GM23248 (cell line): Measurements from ENCODE around the gene ENTPD8. TPM values are rescaled to one million over a fixed set of nuclear protein-coding genes. Genes with fewer than 3 reads are reported as not detected.

Experiments used
- DNase-seq: peaks from one replicate; pipeline ENCODE4 v3.0.0-alpha.2; 2015
- H2AFZ ChIP-seq: fragments of 200-600 bp; sonication (generic); 2 replicates; pipeline ENCODE4 v1.6.1; 2016; ENCODE audit warnings: antibody characterized with exemption
- H3F3A ChIP-seq: fragments of 200-600 bp; sonication (generic); 2 replicates; pipeline ENCODE4 v1.6.1; 2016; ENCODE audit warnings: mild to moderate bottlenecking, antibody characterized with exemption, mixed run types; ENCODE audit not compliant: insufficient read depth
- H3K27ac ChIP-seq: fragments of 200-600 bp; sonication (generic); 2 replicates; pipeline ENCODE4 v1.5.1; 2016; ENCODE audit warnings: mild to moderate bottlenecking
- H3K27me3 ChIP-seq: fragments of 200-600 bp; sonication (generic); replicated peaks from 2 replicates; pipeline ENCODE4 v1.6.1; 2016; ENCODE audit warnings: mild to moderate bottlenecking; ENCODE audit not compliant: insufficient read depth
- H3K36me3 ChIP-seq: fragments of 200-600 bp; sonication (generic); 2 replicates; pipeline ENCODE4 v1.6.1; 2016; ENCODE audit warnings: low read depth, mild to moderate bottlenecking
- H3K4me1 ChIP-seq: fragments of 200-600 bp; sonication (generic); 2 replicates; pipeline ENCODE4 v1.6.1; 2016; ENCODE audit warnings: mild to moderate bottlenecking; ENCODE audit not compliant: insufficient read depth
- H3K4me2 ChIP-seq: fragments of 200-600 bp; sonication (generic); one replicate; pipeline ENCODE4 v1.6.1; 2016; ENCODE audit warnings: mild to moderate bottlenecking; ENCODE audit not compliant: unreplicated experiment
- H3K4me3 ChIP-seq: fragments of 200-600 bp; sonication (generic); 2 replicates; pipeline ENCODE4 v1.5.1; 2016; ENCODE audit warnings: mild to moderate bottlenecking
- H3K79me2 ChIP-seq: fragments of 200-600 bp; sonication (generic); 2 replicates; pipeline ENCODE4 v1.6.1; 2016; ENCODE audit warnings: mild to moderate bottlenecking; ENCODE audit not compliant: insufficient read depth
- H3K9ac ChIP-seq: fragments of 200-600 bp; sonication (generic); 2 replicates; pipeline ENCODE4 v1.6.1; 2016; ENCODE audit warnings: mild to moderate bottlenecking
- H3K9me2 ChIP-seq: fragments of 200-600 bp; sonication (generic); 2 replicates; pipeline ENCODE4 v1.6.1; 2016; ENCODE audit warnings: mixed run types, mild to moderate bottlenecking, moderate library complexity; ENCODE audit not compliant: insufficient read depth
- H3K9me3 ChIP-seq: fragments of 200-600 bp; sonication (generic); one replicate; pipeline ENCODE4 v1.6.1; 2017; ENCODE audit warnings: low read depth
- H4K20me1 ChIP-seq: fragments of 200-600 bp; sonication (generic); 2 replicates; pipeline ENCODE4 v1.6.0; 2016; ENCODE audit not compliant: insufficient read depth
- EZH2 ChIP-seq: fragments of 200-600 bp; sonication (generic); IDR thresholded peaks from 2 replicates; pipeline ENCODE4 v1.6.1; 2018; ENCODE audit warnings: antibody characterized with exemption, mild to moderate bottlenecking; ENCODE audit not compliant: insufficient read depth, poor library complexity, severe bottlenecking
- EZH2phosphoT487 ChIP-seq: fragments of 200-600 bp; sonication (generic); IDR thresholded peaks from 2 replicates; pipeline ENCODE4 v1.6.1; 2018; ENCODE audit warnings: antibody characterized with exemption, moderate library complexity, mild to moderate bottlenecking, low read depth; ENCODE audit not compliant: insufficient read depth
- WGBS, 2 experiments: methylation state at CpG; one replicate each; pipeline ENCODE4 v1.1.6; 2015 to 2017; ENCODE audit warnings: low lambda C conversion rate in 2 of 2, low coverage in 1 of 2; ENCODE audit errors: missing lambda C conversion rate in 2 of 2; 5-methylcytosine and 5-hydroxymethylcytosine counted together
- in situ Hi-C: fragments of 300-500 bp; cut with MboI; formaldehyde crosslinking; loops from 2 replicates; pipeline ENCODE4 v1.15.0; 2020
- polyA plus RNA-seq: library from polyadenylated mRNA; unstranded; fragments of >200 nt; fragmentation: Nextera tagmentation; extraction: Ambion mirVana; gene quantifications from 2 replicates; pipeline ENCODE4 v1.2.1, GENCODE V29; 2016
- total RNA-seq: library from RNA; depleted of rRNA; stranded (reverse); fragments of >200 nt; shearing (Covaris generic); gene quantifications from 2 replicates; pipeline ENCODE4 v1.2.3, GENCODE V29; 2014

Gene ENTPD8
- total and polyA plus RNA-seq, 2 experiments from 2014 or later, result not detected

- Histone ChIP-seq H3K36me3 (no peaks in the 10 kb centered on the region), H4K20me1 (no peaks in the 10 kb centered on the region), H3K9ac (no peak overlapping the region), H3K4me1 (peaks cover 14% of the 10 kb centered on the region), H3K27ac (no peak overlapping the region), H3K4me2 (no peak overlapping the region), H2AFZ (no peak overlapping the region), H3K79me2 (no peaks in the 10 kb centered on the region), H3K4me3 (no peak overlapping the region), H3K9me2 (no peaks in the 10 kb centered on the region), H3K27me3 (no peaks in the 10 kb centered on the region), H3K9me3 (no peaks in the 10 kb centered on the region), H3F3A (no peaks in the 10 kb centered on the region)
- TF ChIP-seq EZH2phosphoT487, result no peak
- no peak for TF ChIP-seq EZH2
- in situ Hi-C loops, result loop anchor here (10.0 to 25.0 kb wide), 2 partner anchors 115 to 297 kb away; partner anchors contain the start of gene DPP7
- DNase-seq, result no peak
- WGBS, 2 experiments, result 86 to 88% methylated on average over 11 of the region's 11 CpGs
These were observed 31.6 kb downstream of the ENTPD8 start for GRCh38 chr9:137409515-137409914.

GRCh38 chr9:137408651-137409405 lies 32.3 kb downstream of the ENTPD8 start:
- no peak overlapping the region for H3K27ac ChIP-seq
- H3K9ac ChIP-seq, result no peak overlapping the region
- H2AFZ ChIP-seq, result no peak overlapping the region
- H3F3A ChIP-seq, result no peaks in the 10 kb centered on the region
- H3K4me2 ChIP-seq, result no peak overlapping the region
- H3K4me3 ChIP-seq, result no peak overlapping the region
- in situ Hi-C loops, result loop anchor here (10.0 to 25.0 kb wide), 2 partner anchors 114 to 297 kb away; partner anchors contain the start of gene DPP7
- no peaks in the 10 kb centered on the region for H3K27me3 ChIP-seq
- no peak for DNase-seq
- H3K9me2 ChIP-seq, result no peaks in the 10 kb centered on the region
- no peaks in the 10 kb centered on the region for H3K36me3 ChIP-seq
- no peaks in the 10 kb centered on the region for H4K20me1 ChIP-seq
- H3K4me1 ChIP-seq, result peaks cover 14% of the 10 kb centered on the region
- WGBS, 2 experiments, result 91 to 93% methylated on average over 24 of the region's 24 CpGs
- H3K9me3 ChIP-seq, result no peaks in the 10 kb centered on the region
- H3K79me2 ChIP-seq, result no peaks in the 10 kb centered on the region
- no peak for TF ChIP-seq EZH2
- no peak for TF ChIP-seq EZH2phosphoT487

GRCh38 chr9:137407590-137408300 lies 33.4 kb downstream of the ENTPD8 start:
- Histone ChIP-seq H3K4me3 (peak overlapping the region; percentile 62), H3K79me2 (no peaks in the 10 kb centered on the region), H3K36me3 (no peaks in the 10 kb centered on the region), H3K27me3 (no peaks in the 10 kb centered on the region), H3K9me2 (no peaks in the 10 kb centered on the region), H3K27ac (no peak overlapping the region), H3K9ac (peak overlapping the region; percentile 74), H3F3A (no peaks in the 10 kb centered on the region), H3K4me1 (peaks cover 11% of the 10 kb centered on the region), H3K9me3 (no peaks in the 10 kb centered on the region), H3K4me2 (peak overlapping the region; percentile 86), H4K20me1 (no peaks in the 10 kb centered on the region), H2AFZ (peak overlapping the region; percentile 82)
- in situ Hi-C loops, result loop anchor here (10.0 to 25.0 kb wide), 2 partner anchors 113 to 295 kb away; partner anchors contain the start of gene DPP7
- no peak for TF ChIP-seq EZH2phosphoT487
- TF ChIP-seq EZH2, result no peak
- peak; percentile 74 for DNase-seq
- WGBS, 2 experiments, result 24 to 29% methylated on average over 28 to 29 of the region's 31 CpGs

GRCh38 chr9:137406876-137407589 lies 34.1 kb downstream of the ENTPD8 start:
- H4K20me1 ChIP-seq, result no peaks in the 10 kb centered on the region
- H3K9me3 ChIP-seq, result no peaks in the 10 kb centered on the region
- no peaks in the 10 kb centered on the region for H3K36me3 ChIP-seq
- WGBS, 2 experiments, result 2 to 4% methylated on average over 22 to 53 of the region's 63 CpGs
- peak; percentile 86 for DNase-seq
- H3F3A ChIP-seq, result no peaks in the 10 kb centered on the region
- no peak overlapping the region for H3K27ac ChIP-seq
- in situ Hi-C loops, result loop anchor here (10.0 to 25.0 kb wide), 2 partner anchors 112 to 295 kb away; partner anchors contain the start of gene DPP7
- H3K9me2 ChIP-seq, result no peaks in the 10 kb centered on the region
- peaks cover 6% of the 10 kb centered on the region for H3K4me1 ChIP-seq
- H3K9ac ChIP-seq, result peak overlapping the region; percentile 74
- no peaks in the 10 kb centered on the region for H3K27me3 ChIP-seq
- H2AFZ ChIP-seq, result peak overlapping the region; percentile 82
- no peak for TF ChIP-seq EZH2
- TF ChIP-seq EZH2phosphoT487, result no peak
- H3K4me2 ChIP-seq, result peak overlapping the region; percentile 86
- peak overlapping the region; percentile 62 for H3K4me3 ChIP-seq
- no peaks in the 10 kb centered on the region for H3K79me2 ChIP-seq
